ENCODE results near the gene TBCEL.
A peak's percentile ranks its signal among the peaks of the same experiment; 100 is the strongest.
"Not testable (repeated sequence)": the region's sequence is repeated elsewhere in the genome, so short reads cannot be mapped to it uniquely, and the experiment has no call there.

TBCEL gene

DNA sequence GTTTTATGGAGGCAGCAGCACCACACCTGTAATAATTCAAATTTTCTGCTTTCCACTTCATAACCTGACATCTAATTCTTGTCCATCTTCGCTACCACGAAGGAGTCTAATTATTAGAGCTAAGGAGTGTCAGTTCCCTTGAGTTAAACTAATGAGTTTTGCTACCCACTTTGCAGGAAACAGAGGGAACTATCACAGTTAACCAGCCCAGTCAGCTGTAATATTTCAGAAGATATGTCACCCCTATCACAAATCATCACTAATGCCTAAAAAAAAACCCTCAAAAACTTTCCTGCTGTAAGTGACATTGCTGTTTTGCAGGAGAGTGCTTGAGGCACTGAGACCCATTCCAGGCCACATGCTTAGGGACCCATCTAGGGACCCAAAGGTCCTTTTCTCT is 85.6 kb downstream of the TBCEL start:
- no peak for DNase-seq

DNA sequence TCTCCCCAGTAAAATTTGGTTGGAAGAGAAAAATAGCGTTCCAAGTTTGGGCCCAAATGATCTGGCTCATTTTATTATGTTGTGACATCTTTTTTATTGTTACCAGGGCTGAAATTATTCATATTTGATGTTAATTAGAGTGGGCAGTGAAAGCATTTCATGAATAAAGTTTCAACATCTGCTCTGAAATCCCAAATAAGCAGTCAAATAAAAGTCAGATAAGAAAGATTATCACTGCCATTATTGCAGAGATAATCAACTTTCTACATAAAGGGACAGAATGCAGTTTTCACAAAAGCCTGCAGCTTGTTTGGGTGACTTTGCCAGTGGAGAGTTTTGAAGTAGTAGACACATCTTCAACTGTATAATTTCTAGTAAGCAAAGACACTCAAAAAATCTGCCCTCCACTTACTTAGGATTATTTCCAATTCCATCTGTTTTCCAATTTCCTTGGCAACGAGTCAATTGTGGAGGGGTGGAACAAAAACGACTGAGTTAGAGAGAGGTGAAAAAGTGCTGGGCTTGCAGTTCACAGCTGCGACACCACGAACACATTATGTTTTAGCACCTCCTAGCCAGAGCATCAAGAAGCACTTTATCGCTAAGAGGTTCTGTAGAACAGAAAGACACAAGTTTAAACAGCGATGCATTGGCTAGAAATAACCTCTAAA is 86.1 kb downstream of the TBCEL start:
- DNase-seq, result no peak

DNA sequence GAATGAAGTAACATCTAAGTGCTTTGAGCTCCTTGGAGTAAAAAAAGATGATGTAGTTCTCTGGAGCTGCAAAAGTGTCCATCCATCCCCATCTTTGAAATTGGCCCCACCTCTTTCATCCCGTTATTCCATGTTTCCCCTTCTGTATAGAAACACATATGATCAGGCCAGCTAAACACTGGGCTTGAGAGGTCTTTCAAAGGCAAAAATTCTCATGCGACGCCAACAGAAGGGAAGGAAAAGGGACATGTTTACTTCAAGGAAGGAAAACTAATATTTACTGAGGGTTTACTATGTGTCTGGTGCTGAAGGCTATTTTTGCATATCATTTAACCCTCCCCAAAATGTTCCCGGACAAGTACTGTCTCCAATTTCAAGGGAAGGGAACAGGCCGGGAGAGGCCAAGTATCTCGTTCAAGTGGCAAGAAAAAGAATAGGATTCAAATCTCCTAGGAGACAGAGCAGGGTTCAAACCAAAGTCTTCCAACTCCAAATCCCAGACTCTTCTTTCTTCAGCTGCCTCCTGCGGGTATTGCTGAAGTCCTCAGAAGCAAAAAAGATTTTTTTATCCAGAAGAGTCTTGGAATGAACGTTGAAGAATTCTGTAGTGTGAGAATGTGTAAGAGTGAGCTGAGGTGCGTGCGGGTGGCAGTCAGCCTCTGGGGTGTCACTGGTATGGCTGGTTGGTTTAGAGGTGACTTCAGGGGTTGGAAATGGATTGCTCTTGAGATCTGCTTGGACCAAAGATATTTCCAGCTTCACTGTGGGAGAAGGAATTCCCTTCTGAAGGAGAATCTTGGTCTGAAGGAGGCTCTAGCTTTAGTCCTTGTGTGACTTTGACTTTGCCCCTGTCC is 87.2 kb downstream of the TBCEL start:
- no peak for DNase-seq

DNA sequence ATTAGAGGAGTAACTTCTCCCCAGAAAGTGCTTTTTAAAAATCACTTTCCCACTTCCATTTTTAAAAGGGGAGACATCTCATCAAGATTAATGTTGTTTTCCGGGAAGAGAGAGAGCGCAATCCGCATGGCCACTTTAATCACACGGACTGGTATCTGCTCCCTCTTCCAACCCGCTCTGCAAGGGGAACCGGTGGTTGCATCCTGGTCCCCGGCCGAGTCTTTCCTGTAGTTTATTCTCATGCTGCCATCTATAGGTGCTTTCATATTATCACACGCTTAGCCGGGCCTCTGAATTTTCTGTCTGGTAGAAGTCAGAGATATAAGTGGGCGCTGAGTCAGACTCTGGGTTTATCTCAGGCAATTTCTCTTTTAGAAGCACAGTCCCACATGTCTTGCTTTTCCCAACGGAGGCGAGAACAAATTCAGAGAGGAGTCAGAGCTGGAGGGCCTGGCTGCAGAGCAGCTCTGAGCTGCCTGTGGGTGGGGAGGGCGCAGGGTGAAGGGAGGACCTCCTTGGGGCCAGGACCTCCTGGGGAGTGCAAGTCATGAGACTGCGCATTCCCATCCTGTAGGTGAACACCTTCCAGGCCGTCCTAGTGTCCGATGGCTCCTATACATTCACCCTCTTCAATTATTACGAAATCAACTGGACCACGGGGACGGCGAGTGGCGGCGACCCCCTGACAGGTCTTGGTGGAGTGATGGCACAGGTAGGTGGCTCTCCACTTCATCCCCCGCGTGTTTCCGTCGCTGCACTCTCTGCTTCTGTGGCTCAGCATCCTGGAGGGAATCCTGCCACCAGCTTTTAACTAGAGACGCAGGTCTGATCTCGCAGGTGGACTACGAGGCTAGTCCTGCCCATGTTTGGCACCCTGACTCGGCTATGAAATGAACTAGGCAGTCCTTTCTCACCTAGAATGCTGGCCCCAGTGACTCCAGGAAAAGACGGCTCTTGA is 88.9 kb downstream of the TBCEL start:
- peak; percentile 24 for DNase-seq

GRCh38 chr11:121113611-121114010 is 89.7 kb downstream of the TBCEL start:
- no peak for DNase-seq

DNA sequence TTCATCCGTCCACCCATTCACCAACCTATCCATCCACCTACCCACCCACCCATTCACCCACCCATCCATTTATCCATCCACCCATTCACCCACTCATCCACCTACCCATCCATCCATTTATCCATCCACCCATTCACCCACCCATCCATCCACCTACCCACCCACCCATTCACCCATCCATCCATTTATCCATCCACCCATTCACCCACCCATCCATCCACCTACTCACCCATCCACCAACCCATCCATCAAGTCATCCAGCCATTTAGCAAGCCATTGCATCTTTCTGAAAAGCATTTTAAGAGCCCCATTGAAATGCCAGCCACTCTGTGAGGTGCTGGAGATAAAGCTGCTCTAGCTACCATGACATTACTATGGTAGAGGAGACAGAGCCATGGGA is 91.1 kb downstream of the TBCEL start:
- DNase-seq, result not testable (repeated sequence)

GRCh38 chr11:121117788-121118187 is 93.9 kb downstream of the TBCEL start:
- no peak for DNase-seq

- DNase-seq, result no peak
Observed at GRCh38 chr11:121119440-121119839, 95.5 kb downstream of the TBCEL start.

GRCh38 chr11:121122328-121122727 is 98.4 kb downstream of the TBCEL start:
- no peak for DNase-seq

DNA sequence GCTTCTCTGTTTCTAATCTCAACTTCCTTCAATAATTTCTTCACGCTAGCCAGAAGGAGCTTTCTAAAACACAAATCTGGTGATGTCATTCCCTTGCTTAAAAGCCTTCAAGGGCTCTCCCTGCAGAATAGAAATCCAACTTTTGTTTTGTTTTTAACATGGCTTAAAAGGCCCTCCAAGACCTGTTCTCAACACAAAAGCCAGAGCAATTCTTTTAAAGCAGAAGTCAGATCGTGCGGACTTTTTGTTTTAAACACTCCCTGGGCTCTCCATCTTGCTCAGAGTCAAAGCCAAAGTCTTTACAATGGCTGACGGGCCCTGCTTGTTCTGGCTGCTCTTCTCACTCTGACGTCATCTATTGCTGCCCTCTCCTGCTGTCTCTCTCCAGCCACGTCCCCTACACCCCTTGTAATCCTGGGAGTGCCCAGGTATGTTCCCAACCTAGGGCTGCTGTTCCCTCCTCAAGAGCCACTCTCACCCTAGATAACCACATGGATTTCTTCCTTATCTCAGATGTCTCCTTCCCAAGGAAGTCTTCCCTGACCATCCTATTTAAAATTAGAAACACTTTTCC is 99.7 kb downstream of the TBCEL start:
- DNase-seq, result no peak

DNA sequence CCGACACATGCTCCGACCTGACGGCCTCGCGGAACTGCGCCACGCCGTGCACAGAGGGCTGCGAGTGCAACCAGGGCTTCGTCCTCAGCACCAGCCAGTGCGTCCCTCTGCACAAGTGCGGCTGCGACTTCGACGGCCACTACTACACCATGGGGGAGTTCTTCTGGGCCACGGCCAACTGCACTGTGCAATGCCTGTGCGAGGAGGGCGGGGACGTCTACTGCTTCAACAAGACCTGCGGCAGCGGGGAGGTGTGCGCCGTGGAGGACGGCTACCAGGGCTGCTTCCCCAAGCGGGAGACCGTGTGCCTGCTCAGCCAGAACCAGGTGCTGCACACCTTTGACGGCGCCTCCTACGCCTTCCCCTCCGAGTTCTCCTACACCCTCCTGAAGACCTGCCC is 103.9 kb downstream of the TBCEL start:
- DNase-seq, result no peak

- no peak for DNase-seq
Observed at GRCh38 chr11:121129362-121130340, 105.7 kb downstream of the TBCEL start.

- DNase-seq, result no peak
Observed at GRCh38 chr11:121131656-121132055, 107.8 kb downstream of the TBCEL start.

- no peak for DNase-seq
Observed at GRCh38 chr11:121132211-121132976, 108.5 kb downstream of the TBCEL start.

GRCh38 chr11:121134741-121135312 is 110.9 kb downstream of the TBCEL start:
- no peak for DNase-seq

DNA sequence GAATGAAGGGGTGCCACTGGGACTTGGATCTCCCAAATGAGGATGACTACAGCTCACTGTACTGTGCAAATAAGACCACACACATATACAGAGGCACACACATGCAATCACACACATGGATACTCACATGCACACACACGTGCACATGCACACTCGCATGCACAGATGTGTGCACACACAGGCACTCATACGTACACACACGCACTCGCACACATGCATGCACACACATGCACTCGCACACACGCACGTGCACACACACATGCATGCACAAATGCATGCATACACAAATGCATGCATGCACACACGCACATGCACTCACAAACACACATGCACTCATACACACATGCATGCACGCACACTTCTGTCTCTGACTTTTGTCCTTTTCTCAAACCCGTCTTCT is 113.1 kb downstream of the TBCEL start:
- no peak for DNase-seq

- DNase-seq, result no peak
Observed at GRCh38 chr11:121138259-121138658, 114.4 kb downstream of the TBCEL start.

- no peak for DNase-seq
Observed at GRCh38 chr11:121140369-121140768, 116.5 kb downstream of the TBCEL start.
